CD8-positive, alpha-beta memory T cell (primary cell): Measurements from ENCODE around the gene SELENOP. TPM values are rescaled to one million over a fixed set of nuclear protein-coding genes. Genes with fewer than 3 reads are reported as not detected.

Experiments used
- CTCF ChIA-PET: fragments of 350-600 bp; sonication (Branson Sonifier 250); formaldehyde crosslinking; loops from one replicate; lab custom pipeline; 2021; ENCODE audit warnings: antibody characterized with exemption; lab: Charles Lee
- POLR2A ChIA-PET: fragments of 350-600 bp; sonication (Branson Sonifier 250); formaldehyde crosslinking; loops from one replicate; lab custom pipeline; 2021; ENCODE audit warnings: antibody characterized with exemption; lab: Charles Lee
- DNase-seq, 5 donors: peaks; one replicate each; pipeline versions ENCODE4 v3.0.0 to v3.0.0-alpha.2; 2020 to 2022; ENCODE audit warnings: mixed read lengths in 1 of 5
- H3K27ac ChIP-seq: one replicate; pipeline ENCODE4 v1.7.0; 2013; ENCODE audit warnings: low read depth, mild to moderate bottlenecking, low read length, moderate library complexity
- H3K27me3 ChIP-seq: 2 replicates; pipeline ENCODE4 v1.7.0; 2013; ENCODE audit warnings: low read length, mild to moderate bottlenecking; ENCODE audit not compliant: insufficient read depth, poor library complexity, severe bottlenecking
- H3K36me3 ChIP-seq: 2 replicates; pipeline ENCODE4 v1.7.0; 2013; ENCODE audit warnings: mild to moderate bottlenecking, low read length, moderate library complexity; ENCODE audit not compliant: insufficient read depth
- H3K4me1 ChIP-seq: 2 replicates; pipeline ENCODE4 v1.7.0; 2013; ENCODE audit warnings: mild to moderate bottlenecking, low read length, moderate library complexity; ENCODE audit not compliant: insufficient read depth
- H3K4me3 ChIP-seq: 2 replicates; pipeline ENCODE4 v1.7.0; 2013; ENCODE audit warnings: mild to moderate bottlenecking, low read length
- H3K9me3 ChIP-seq: 2 replicates; pipeline ENCODE4 v1.7.0; 2013; ENCODE audit warnings: mild to moderate bottlenecking, low read length
- H3K27ac Mint-ChIP-seq, 8 donors: one replicate each; pipeline ENCODE4 v1.8.0; 2020 to 2021; ENCODE audit warnings: mixed read lengths in 8 of 8, mild to moderate bottlenecking in 6 of 8, inconsistent platforms in 3 of 8, moderate library complexity in 3 of 8
- H3K27me3 Mint-ChIP-seq, 2 donors: one replicate each; pipeline ENCODE4 v1.8.0; 2020 to 2021; ENCODE audit warnings: mixed read lengths in 2 of 2, mild to moderate bottlenecking in 1 of 2, moderate library complexity in 1 of 2
- H3K36me3 Mint-ChIP-seq, 3 donors: one replicate each; pipeline ENCODE4 v1.8.0; 2020 to 2021; ENCODE audit warnings: mixed read lengths in 3 of 3, inconsistent platforms in 1 of 3, mild to moderate bottlenecking in 1 of 3
- H3K4me1 Mint-ChIP-seq, 3 donors: one replicate each; pipeline ENCODE4 v1.8.0; 2020 to 2021; ENCODE audit warnings: mixed read lengths in 3 of 3, inconsistent platforms in 1 of 3, mild to moderate bottlenecking in 1 of 3
- H3K4me3 Mint-ChIP-seq, 7 donors: one replicate each; pipeline ENCODE4 v1.8.0; 2020 to 2021; ENCODE audit warnings: mixed read lengths in 7 of 7, mild to moderate bottlenecking in 6 of 7, moderate library complexity in 4 of 7, inconsistent platforms in 2 of 7
- H3K9me3 Mint-ChIP-seq, 5 donors: one replicate each; pipeline ENCODE4 v1.8.0; 2020 to 2022; ENCODE audit warnings: mixed read lengths in 5 of 5, mild to moderate bottlenecking in 3 of 5, moderate library complexity in 2 of 5, inconsistent platforms in 1 of 5
- polyA plus RNA-seq: library from polyadenylated mRNA; unstranded; fragments of 300-500 nt; fragmentation: Illumina TruSeq; gene quantifications from one replicate; pipeline ENCODE4 v1.2.3, GENCODE V29; 2021
- total RNA-seq, 2 experiments: library from RNA; stranded (reverse); gene quantifications; one replicate each; pipeline ENCODE4 v1.2.3, GENCODE V29; 2021

SELENOP gene
- total and polyA plus RNA-seq, 3 experiments from 2014 or later = 0.75 to 1.2 TPM; not detected in 1

DNA sequence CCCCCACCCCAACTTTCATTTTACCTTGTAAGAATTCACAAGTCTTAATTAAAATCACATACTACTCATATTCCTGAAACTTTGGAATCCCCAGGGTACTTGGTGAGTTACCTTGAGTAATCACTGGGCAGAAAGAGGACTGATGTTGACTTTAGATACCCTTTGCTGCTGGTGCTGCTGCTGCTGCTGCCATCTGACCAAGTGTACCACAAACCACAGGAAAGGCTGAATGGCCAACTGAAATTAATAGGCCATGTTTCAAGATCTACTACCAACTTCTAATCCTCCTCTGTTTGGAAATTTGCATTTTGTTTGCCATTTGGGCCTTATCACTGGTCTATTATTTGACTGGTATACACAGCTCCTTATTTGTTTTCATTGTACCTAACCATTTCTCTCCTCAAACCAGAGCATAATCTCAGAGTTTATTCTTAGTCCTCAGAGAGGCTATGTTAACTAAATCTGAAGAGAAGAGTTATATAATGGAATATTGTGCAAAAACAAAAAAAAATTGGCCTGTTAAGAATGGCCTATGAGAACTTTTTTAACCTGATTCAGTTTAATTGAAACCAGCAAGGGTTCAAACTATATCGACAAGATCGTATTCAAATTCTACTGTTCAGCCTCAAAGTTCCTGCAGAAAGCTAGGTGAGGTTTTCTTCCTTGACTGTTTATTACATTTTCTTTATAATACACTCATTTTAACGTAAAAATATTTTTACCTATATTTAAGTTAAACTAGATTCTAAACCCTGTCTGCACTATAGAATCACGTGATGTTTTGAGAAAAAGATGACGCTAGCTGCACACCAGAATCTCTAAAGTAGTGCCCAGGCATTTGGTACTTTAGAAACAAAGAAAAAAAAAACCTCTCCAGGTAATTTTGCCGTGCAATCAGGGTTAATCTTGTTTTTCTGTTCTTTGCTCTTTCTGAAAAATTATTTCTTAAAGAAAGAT lies 13.1 kb downstream of the SELENOP start:
- POLR2A ChIA-PET = no interaction called here
- DNase-seq = no peak
- Mint-ChIP-seq H3K9me3 (peaks cover 0 to 9% (median 4%) of the 10 kb centered on the region in 5 donors), H3K36me3 (peaks cover 0 to 30% (median 29%) of the 10 kb centered on the region in 3 donors), H3K27ac (peak overlapping the region in 1 of 8 donors; percentile 79), H3K4me3 (no peak overlapping the region), H3K4me1 (no peaks in the 10 kb centered on the region), H3K27me3 (peaks cover 0 to 2% of the 10 kb centered on the region in 2 donors)
- Histone ChIP-seq H3K27ac (no peak overlapping the region), H3K9me3 (no peaks in the 10 kb centered on the region), H3K4me1 (no peaks in the 10 kb centered on the region), H3K36me3 (no peaks in the 10 kb centered on the region), H3K27me3 (no peaks in the 10 kb centered on the region), H3K4me3 (no peak overlapping the region)
- CTCF ChIA-PET = no interaction called here

DNA sequence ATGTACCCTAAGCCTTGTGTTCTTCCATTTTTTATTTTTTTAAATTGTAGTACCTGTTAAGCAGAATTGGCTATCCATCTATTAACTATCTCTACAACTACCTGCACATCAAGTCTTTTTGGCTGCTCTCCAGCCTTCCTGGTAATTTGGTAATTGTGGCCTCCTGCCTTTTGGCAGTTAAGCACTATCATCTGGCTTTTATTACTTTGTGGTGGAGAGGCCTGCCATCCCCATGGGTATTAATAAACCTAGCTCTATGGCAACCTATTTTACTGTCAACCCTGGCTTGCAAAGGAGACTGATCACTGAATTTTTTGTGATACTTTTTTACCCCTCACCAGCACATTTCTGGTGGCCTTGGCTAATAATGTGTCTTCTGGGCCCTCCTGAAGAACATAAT lies 20.5 kb downstream of the SELENOP start:
- Histone ChIP-seq H3K4me1 (no peaks in the 10 kb centered on the region), H3K36me3 (no peaks in the 10 kb centered on the region), H3K27me3 (no peaks in the 10 kb centered on the region), H3K27ac (no peak overlapping the region), H3K9me3 (no peaks in the 10 kb centered on the region), H3K4me3 (no peak overlapping the region)
- Mint-ChIP-seq H3K27me3 (peaks cover 5 to 10% of the 10 kb centered on the region in 2 donors), H3K27ac (no peak overlapping the region), H3K4me1 (no peaks in the 10 kb centered on the region), H3K4me3 (no peak overlapping the region), H3K9me3 (peaks cover 21 to 36% (median 27%) of the 10 kb centered on the region in 5 donors), H3K36me3 (peaks cover 5 to 62% (median 36%) of the 10 kb centered on the region in 3 donors)
- CTCF ChIA-PET = no interaction called here
- POLR2A ChIA-PET = interaction anchor here (0.8 kb wide), 1 partner anchor 203 kb away, joined by 3 read pairs; no protein-coding TSS in a partner anchor
- no peak for DNase-seq

DNA sequence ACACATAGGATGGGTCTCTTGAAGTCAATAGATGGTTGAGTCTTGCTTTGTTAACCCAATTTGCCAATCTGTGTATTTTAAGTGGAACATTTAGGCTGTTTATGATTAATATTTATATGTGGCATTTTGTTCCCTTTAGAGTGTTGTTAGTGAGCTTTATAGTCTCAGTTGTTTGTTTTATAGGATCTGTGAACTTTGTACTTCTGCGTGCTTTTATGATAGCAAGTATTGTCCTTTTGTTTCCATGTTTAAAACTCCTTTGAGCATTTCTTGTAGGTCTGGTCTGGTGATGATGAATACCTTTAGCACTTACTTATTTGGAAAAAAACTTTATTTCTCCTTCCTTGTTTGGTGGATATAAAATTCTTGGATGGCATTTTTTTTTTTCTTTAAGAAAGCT lies 23.8 kb downstream of the SELENOP start:
- no peak overlapping the region for H3K27ac Mint-ChIP-seq
- Histone ChIP-seq H3K27me3 (no peaks in the 10 kb centered on the region), H3K9me3 (no peaks in the 10 kb centered on the region), H3K4me1 (no peaks in the 10 kb centered on the region), H3K27ac (no peak overlapping the region), H3K4me3 (no peak overlapping the region), H3K36me3 (no peaks in the 10 kb centered on the region)
- ChIA-PET POLR2A (no interaction called here), CTCF (no interaction called here)
- H3K9me3 Mint-ChIP-seq = peaks cover 28 to 41% (median 34%) of the 10 kb centered on the region in 5 donors
- DNase-seq = no peak
- peaks cover 8 to 13% of the 10 kb centered on the region in 2 donors for H3K27me3 Mint-ChIP-seq
- no peak overlapping the region for H3K4me3 Mint-ChIP-seq
- H3K4me1 Mint-ChIP-seq = no peaks in the 10 kb centered on the region
- peaks cover 10 to 65% (median 53%) of the 10 kb centered on the region in 3 donors for H3K36me3 Mint-ChIP-seq

DNA sequence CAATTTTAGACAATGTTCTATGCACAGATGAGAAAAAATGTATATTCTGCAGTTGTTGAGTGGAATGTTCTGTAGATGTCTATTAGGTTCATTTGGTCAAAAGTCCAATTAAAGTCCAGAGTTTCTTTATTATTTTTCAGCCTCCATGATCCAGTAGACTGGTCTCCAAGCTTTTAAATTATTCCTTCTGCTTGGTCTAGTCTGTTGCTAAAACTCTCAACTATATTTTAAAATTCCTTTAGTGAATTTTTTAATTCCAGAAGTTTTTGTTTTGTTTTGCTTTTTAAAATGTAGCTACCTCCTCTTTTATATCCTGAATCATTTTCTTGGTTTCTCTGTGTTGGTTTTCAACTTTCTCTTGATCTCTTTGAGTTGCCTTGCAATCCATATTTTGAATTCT lies 24.6 kb downstream of the SELENOP start:
- DNase-seq = no peak
- Histone ChIP-seq H3K4me1 (no peaks in the 10 kb centered on the region), H3K4me3 (no peak overlapping the region), H3K36me3 (no peaks in the 10 kb centered on the region), H3K9me3 (no peaks in the 10 kb centered on the region), H3K27ac (no peak overlapping the region), H3K27me3 (no peaks in the 10 kb centered on the region)
- Mint-ChIP-seq H3K9me3 (peaks cover 28 to 41% (median 34%) of the 10 kb centered on the region in 5 donors), H3K27ac (peak overlapping the region in 1 of 8 donors; percentile 50), H3K4me3 (no peak overlapping the region), H3K36me3 (peaks cover 10 to 62% (median 50%) of the 10 kb centered on the region in 3 donors), H3K4me1 (no peaks in the 10 kb centered on the region), H3K27me3 (peaks cover 6 to 13% of the 10 kb centered on the region in 2 donors)
- ChIA-PET POLR2A (no interaction called here), CTCF (no interaction called here)

DNA sequence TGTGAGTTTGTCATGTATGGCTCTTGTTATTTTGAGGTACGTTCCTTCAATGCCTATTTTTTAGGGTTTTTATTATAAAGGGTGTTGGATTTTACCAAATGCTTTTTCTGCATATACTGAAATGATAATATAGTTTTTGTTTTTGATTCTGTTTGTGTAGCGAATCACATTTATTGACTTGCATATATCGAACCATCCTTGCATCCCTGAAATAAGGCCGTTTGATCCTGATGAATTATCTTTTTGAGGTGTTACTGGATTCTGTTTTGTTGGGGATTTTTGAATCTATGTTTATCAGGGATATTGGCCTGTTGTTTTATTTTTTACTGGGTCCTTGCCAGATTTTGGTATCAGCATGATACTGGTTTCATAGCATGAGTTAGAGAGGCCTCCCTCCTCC lies 25.9 kb downstream of the SELENOP start:
- Histone ChIP-seq H3K9me3 (no peaks in the 10 kb centered on the region), H3K4me1 (no peaks in the 10 kb centered on the region), H3K27ac (no peak overlapping the region), H3K27me3 (no peaks in the 10 kb centered on the region), H3K4me3 (no peak overlapping the region), H3K36me3 (no peaks in the 10 kb centered on the region)
- H3K4me3 Mint-ChIP-seq = no peak overlapping the region
- ChIA-PET POLR2A (no interaction called here), CTCF (no interaction called here)
- peaks cover 10 to 52% (median 46%) of the 10 kb centered on the region in 3 donors for H3K36me3 Mint-ChIP-seq
- no peaks in the 10 kb centered on the region for H3K4me1 Mint-ChIP-seq
- peaks cover 4 to 9% of the 10 kb centered on the region in 2 donors for H3K27me3 Mint-ChIP-seq
- H3K27ac Mint-ChIP-seq = no peak overlapping the region
- H3K9me3 Mint-ChIP-seq = peaks cover 28 to 41% (median 34%) of the 10 kb centered on the region in 5 donors
- no peak for DNase-seq

DNA sequence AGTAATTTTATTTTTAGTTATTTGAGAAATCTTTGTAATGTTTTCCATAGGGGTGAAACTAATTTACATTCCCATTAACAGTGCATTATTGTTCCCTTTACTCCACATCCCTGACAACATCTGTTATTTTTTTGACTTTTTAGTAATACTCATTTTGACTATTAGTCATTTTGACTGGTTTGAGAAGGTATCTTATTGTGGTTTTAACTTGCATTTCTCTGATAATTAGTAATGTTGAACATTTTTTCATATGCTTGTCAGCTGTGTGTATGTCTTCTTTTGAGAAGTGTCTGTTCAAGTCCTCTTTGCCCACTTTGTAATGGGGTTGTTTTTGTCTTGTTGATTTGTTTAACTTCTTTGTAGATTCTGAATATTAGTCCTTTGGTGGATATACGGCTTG lies 27.6 kb downstream of the SELENOP start:
- Mint-ChIP-seq H3K4me3 (no peak overlapping the region), H3K4me1 (no peaks in the 10 kb centered on the region), H3K36me3 (peaks cover 9 to 39% (median 38%) of the 10 kb centered on the region in 3 donors), H3K27me3 (peaks cover 4% of the 10 kb centered on the region in 2 donors), H3K9me3 (peaks cover 24 to 38% (median 32%) of the 10 kb centered on the region in 5 donors), H3K27ac (no peak overlapping the region)
- no peak for DNase-seq
- Histone ChIP-seq H3K27me3 (no peaks in the 10 kb centered on the region), H3K9me3 (no peaks in the 10 kb centered on the region), H3K4me3 (no peak overlapping the region), H3K27ac (no peak overlapping the region), H3K4me1 (no peaks in the 10 kb centered on the region), H3K36me3 (no peaks in the 10 kb centered on the region)
- ChIA-PET POLR2A (no interaction called here), CTCF (no interaction called here)

DNA sequence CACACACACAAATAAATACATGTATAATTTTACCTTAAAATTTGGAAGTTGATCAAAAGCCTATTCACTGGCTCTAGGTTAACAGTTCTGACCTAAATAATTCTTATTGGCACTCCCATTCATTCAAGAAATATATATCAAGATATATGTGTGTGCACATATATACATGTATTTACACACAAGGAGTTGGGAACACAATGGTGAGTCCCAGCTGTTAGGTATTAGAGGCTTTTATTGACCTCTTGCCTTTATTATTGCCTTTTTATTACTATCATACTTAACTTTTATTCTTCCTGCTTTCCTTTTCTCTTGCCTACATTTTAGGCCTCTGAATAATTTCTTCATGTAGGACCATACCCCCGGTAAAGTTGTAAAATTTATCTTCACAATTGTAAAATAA lies 30.1 kb downstream of the SELENOP start:
- H3K9me3 Mint-ChIP-seq = peaks cover 8 to 19% (median 16%) of the 10 kb centered on the region in 5 donors
- ChIA-PET POLR2A (no interaction called here), CTCF (no interaction called here)
- peaks cover 5 to 28% (median 24%) of the 10 kb centered on the region in 3 donors for H3K36me3 Mint-ChIP-seq
- Histone ChIP-seq H3K36me3 (no peaks in the 10 kb centered on the region), H3K9me3 (no peaks in the 10 kb centered on the region), H3K27ac (no peak overlapping the region), H3K4me1 (no peaks in the 10 kb centered on the region), H3K4me3 (no peak overlapping the region), H3K27me3 (no peaks in the 10 kb centered on the region)
- H3K4me3 Mint-ChIP-seq = no peak overlapping the region
- H3K27ac Mint-ChIP-seq = no peak overlapping the region
- peaks cover 2 to 4% of the 10 kb centered on the region in 2 donors for H3K27me3 Mint-ChIP-seq
- peaks cover 0 to 5% (median 2%) of the 10 kb centered on the region in 3 donors for H3K4me1 Mint-ChIP-seq
- DNase-seq = no peak

DNA sequence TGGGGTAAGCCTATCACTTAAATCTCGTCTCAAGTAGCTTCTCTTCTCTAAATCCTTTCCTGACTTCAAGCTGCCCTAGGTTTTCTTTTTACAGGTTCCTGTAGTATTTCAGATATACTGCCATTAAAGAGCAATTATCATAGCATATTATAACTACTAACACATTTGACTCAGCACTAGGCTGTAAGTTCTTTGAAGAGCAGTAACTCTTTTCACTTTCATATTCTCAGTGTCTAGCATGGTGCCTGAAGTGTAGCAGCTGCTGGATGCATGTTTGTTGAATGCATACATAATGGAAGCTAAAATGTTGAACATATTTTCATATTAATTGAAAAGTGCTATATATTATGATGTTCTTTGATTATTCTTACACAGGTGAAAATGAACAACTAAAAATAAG lies 32.6 kb downstream of the SELENOP start:
- Mint-ChIP-seq H3K36me3 (peaks cover 0 to 7% (median 5%) of the 10 kb centered on the region in 3 donors), H3K4me3 (no peak overlapping the region), H3K4me1 (peaks cover 0 to 5% (median 2%) of the 10 kb centered on the region in 3 donors), H3K27ac (peak overlapping the region in 1 of 8 donors; percentile 3), H3K27me3 (no peaks in the 10 kb centered on the region), H3K9me3 (peaks cover 0 to 2% (median 0%) of the 10 kb centered on the region in 5 donors)
- Histone ChIP-seq H3K9me3 (no peaks in the 10 kb centered on the region), H3K27me3 (no peaks in the 10 kb centered on the region), H3K4me1 (no peaks in the 10 kb centered on the region), H3K36me3 (no peaks in the 10 kb centered on the region), H3K27ac (no peak overlapping the region), H3K4me3 (no peak overlapping the region)
- CTCF ChIA-PET = no interaction called here
- POLR2A ChIA-PET = no interaction called here
- DNase-seq = no peak
